Hepatocyte (in vitro differentiated cells): ENCODE results near the gene GORAB. TPM values are rescaled to one million over a fixed set of nuclear protein-coding genes. Genes with fewer than 3 reads are reported as not detected.

Source experiments
- DNase-seq: peaks from one replicate; pipeline ENCODE4 v3.0.0-alpha.2; 2016; ENCODE audit warnings: low spot score
- H2AFZ ChIP-seq: fragments of 200-600 bp; sonication (generic); 2 replicates; pipeline ENCODE4 v1.6.0; 2016; ENCODE audit warnings: antibody characterized with exemption, mild to moderate bottlenecking
- H3K27ac ChIP-seq: fragments of 200-600 bp; sonication (generic); 2 replicates; pipeline ENCODE4 v1.5.1; 2016; ENCODE audit warnings: mild to moderate bottlenecking
- H3K27me3 ChIP-seq: fragments of 200-600 bp; sonication (generic); 2 replicates; pipeline ENCODE4 v1.6.1; 2016
- H3K36me3 ChIP-seq: fragments of 200-600 bp; sonication (generic); replicated peaks from 2 replicates; pipeline ENCODE4 v1.5.1; 2016; ENCODE audit warnings: low read depth; ENCODE audit not compliant: insufficient read depth
- H3K4me1 ChIP-seq: fragments of 200-600 bp; sonication (generic); 2 replicates; pipeline ENCODE4 v1.5.1; 2016; ENCODE audit warnings: mild to moderate bottlenecking, moderate library complexity; ENCODE audit not compliant: insufficient read depth
- H3K4me2 ChIP-seq: fragments of 200-600 bp; sonication (generic); 2 replicates; pipeline ENCODE4 v1.6.0; 2016
- H3K4me3 ChIP-seq: fragments of 200-600 bp; sonication (generic); 2 replicates; pipeline ENCODE4 v1.5.1; 2016; ENCODE audit warnings: mild to moderate bottlenecking
- H3K79me2 ChIP-seq: fragments of 200-600 bp; sonication (generic); 2 replicates; pipeline ENCODE4 v1.6.0; 2017; ENCODE audit warnings: mild to moderate bottlenecking
- H3K9me2 ChIP-seq: fragments of 200-600 bp; sonication (generic); replicated peaks from 2 replicates; pipeline ENCODE4 v1.6.0; 2017; ENCODE audit warnings: mild to moderate bottlenecking; ENCODE audit not compliant: insufficient read depth
- H3K9me3 ChIP-seq: fragments of 200-600 bp; sonication (generic); 2 replicates; pipeline ENCODE4 v1.5.1; 2016; ENCODE audit warnings: low read depth, mild to moderate bottlenecking
- H4K20me1 ChIP-seq: fragments of 200-600 bp; sonication (generic); 2 replicates; pipeline ENCODE4 v1.6.0; 2016; ENCODE audit warnings: mild to moderate bottlenecking; ENCODE audit not compliant: insufficient read depth, poor library complexity, severe bottlenecking
- CTCF ChIP-seq: fragments of 200-600 bp; sonication (generic); IDR thresholded peaks from 2 replicates; pipeline ENCODE4 v1.5.1; 2016; ENCODE audit warnings: antibody characterized with exemption, mild to moderate bottlenecking; ENCODE audit not compliant: poor library complexity
- EZH2 ChIP-seq: fragments of 200-600 bp; sonication (generic); IDR thresholded peaks from 2 replicates; pipeline ENCODE4 v1.6.1; 2016; ENCODE audit warnings: antibody characterized with exemption, mild to moderate bottlenecking, borderline replicate concordance
- EZH2phosphoT487 ChIP-seq: fragments of 200-600 bp; sonication (generic); IDR thresholded peaks from one replicate; pipeline ENCODE4 v1.6.1; 2018; ENCODE audit warnings: antibody characterized with exemption, mild to moderate bottlenecking, low read depth, moderate library complexity; ENCODE audit not compliant: unreplicated experiment, severe bottlenecking
- WGBS: methylation state at CpG from one replicate; pipeline ENCODE4 v1.1.6; 2016; ENCODE audit warnings: low lambda C conversion rate; ENCODE audit errors: missing lambda C conversion rate; 5-methylcytosine and 5-hydroxymethylcytosine counted together
- polyA plus RNA-seq: library from polyadenylated mRNA; unstranded; fragments of >200 nt; fragmentation: Nextera tagmentation; extraction: Ambion mirVana; gene quantifications from 2 replicates; pipeline ENCODE4 v1.2.1, GENCODE V29; 2016
- total RNA-seq: library from RNA; depleted of rRNA; stranded (reverse); fragments of >200 nt; gene quantifications from 2 replicates; pipeline ENCODE4 v1.2.3, GENCODE V29; 2014

The GORAB gene
- total and polyA plus RNA-seq, 2 experiments from 2014 or later, result 10.9 to 13.7 TPM

GRCh38 chr1:170592591-170593111, 60.7 kb downstream of the GORAB start:
- no peak for DNase-seq
- 55% methylated on average over 2 of the region's 2 CpGs for WGBS

GRCh38 chr1:170593173-170594011, 61.4 kb downstream of the GORAB start:
- no peak for DNase-seq
- H2AFZ ChIP-seq, result no peak overlapping the region
- H3K9me2 ChIP-seq, result no peaks in the 10 kb centered on the region
- no peak overlapping the region for H3K4me3 ChIP-seq
- H3K9me3 ChIP-seq, result no peaks in the 10 kb centered on the region
- H4K20me1 ChIP-seq, result no peaks in the 10 kb centered on the region
- no peaks in the 10 kb centered on the region for H3K36me3 ChIP-seq
- no peaks in the 10 kb centered on the region for H3K79me2 ChIP-seq
- TF ChIP-seq EZH2phosphoT487, result no peak
- no peak for TF ChIP-seq CTCF
- no peak for TF ChIP-seq EZH2
- 42% methylated on average over 5 of the region's 5 CpGs for WGBS
- H3K27ac ChIP-seq, result peak overlapping the region; percentile 76
- H3K27me3 ChIP-seq, result peaks cover 4% of the 10 kb centered on the region
- no peaks in the 10 kb centered on the region for H3K4me1 ChIP-seq
- peak overlapping the region; percentile 68 for H3K4me2 ChIP-seq

More at GRCh38 chr1:170592591-170593111, 60.7 kb downstream of the GORAB start:
- no peak for TF ChIP-seq EZH2
- no peak for TF ChIP-seq CTCF
- no peak for TF ChIP-seq EZH2phosphoT487
- Histone ChIP-seq H3K79me2 (no peaks in the 10 kb centered on the region), H3K4me2 (peak overlapping the region; percentile 68), H3K9me2 (no peaks in the 10 kb centered on the region), H3K4me3 (no peak overlapping the region), H3K27me3 (peaks cover 4% of the 10 kb centered on the region), H3K9me3 (no peaks in the 10 kb centered on the region), H2AFZ (no peak overlapping the region), H4K20me1 (no peaks in the 10 kb centered on the region), H3K36me3 (no peaks in the 10 kb centered on the region), H3K27ac (peak overlapping the region; percentile 76), H3K4me1 (no peaks in the 10 kb centered on the region)

- no peaks in the 10 kb centered on the region for H3K79me2 ChIP-seq
- H3K4me1 ChIP-seq, result no peaks in the 10 kb centered on the region
- no peaks in the 10 kb centered on the region for H4K20me1 ChIP-seq
- WGBS, result 41% methylated on average over 5 of the region's 5 CpGs
- no peaks in the 10 kb centered on the region for H3K9me2 ChIP-seq
- H3K4me3 ChIP-seq, result no peak overlapping the region
- no peak for DNase-seq
- no peak overlapping the region for H2AFZ ChIP-seq
- no peaks in the 10 kb centered on the region for H3K36me3 ChIP-seq
- peaks cover 4% of the 10 kb centered on the region for H3K27me3 ChIP-seq
- peak overlapping the region; percentile 76 for H3K27ac ChIP-seq
- H3K9me3 ChIP-seq, result no peaks in the 10 kb centered on the region
- TF ChIP-seq EZH2 (no peak), EZH2phosphoT487 (no peak), CTCF (no peak)
- peak overlapping the region; percentile 68 for H3K4me2 ChIP-seq
Observed at GRCh38 chr1:170594066-170594626, 62.2 kb downstream of the GORAB start.
